Bronchial epithelial cell (primary cell): ENCODE results near the gene LEMD1. TPM values are rescaled to one million over a fixed set of nuclear protein-coding genes. Genes with fewer than 3 reads are reported as not detected.
A peak's percentile ranks its signal among the peaks of the same experiment; 100 is the strongest.
"Not testable (repeated sequence)": the region's sequence is repeated elsewhere in the genome, so short reads cannot be mapped to it uniquely, and the experiment has no call there.

Experiments
- DNase-seq: peaks from one replicate; pipeline ENCODE4 v3.0.0-alpha.2; 2010; ENCODE audit warnings: low read depth
- FAIRE-seq: peaks from 2 replicates; lab custom pipeline; 2011; peaks lifted over from hg19 to GRCh38; lab: Jason Lieb, UNC
- H3K27me3 ChIP-seq: 2 replicates; pipeline ENCODE4 v1.5.1; 2011; ENCODE audit warnings: low read length; ENCODE audit not compliant: control insufficient read depth, insufficient read depth
- H3K36me3 ChIP-seq: 2 replicates; pipeline ENCODE4 v1.5.1; 2011; ENCODE audit warnings: low read length; ENCODE audit not compliant: control insufficient read depth, insufficient read depth
- H3K4me3 ChIP-seq: 2 replicates; pipeline ENCODE4 v1.5.1; 2011; ENCODE audit warnings: mild to moderate bottlenecking, low read depth, low read length, control low read depth
- total RNA-seq: library from RNA; depleted of rRNA; stranded (reverse); fragments of >200 nt; gene quantifications from 2 replicates; pipeline ENCODE4 v1.2.1, GENCODE V29; 2014
- TF ChIP-seq, protein P1 (sequence below): IDR thresholded peaks from 2 replicates; pipeline ENCODE4 v1.5.1; 2011; ENCODE audit warnings: mild to moderate bottlenecking, moderate library complexity, low read length, control low read depth, inconsistent platforms; ENCODE audit not compliant: insufficient read depth, severe bottlenecking

The LEMD1 gene
- total RNA-seq, 1 donor from 2014 or later: 2.1 TPM

DNA sequence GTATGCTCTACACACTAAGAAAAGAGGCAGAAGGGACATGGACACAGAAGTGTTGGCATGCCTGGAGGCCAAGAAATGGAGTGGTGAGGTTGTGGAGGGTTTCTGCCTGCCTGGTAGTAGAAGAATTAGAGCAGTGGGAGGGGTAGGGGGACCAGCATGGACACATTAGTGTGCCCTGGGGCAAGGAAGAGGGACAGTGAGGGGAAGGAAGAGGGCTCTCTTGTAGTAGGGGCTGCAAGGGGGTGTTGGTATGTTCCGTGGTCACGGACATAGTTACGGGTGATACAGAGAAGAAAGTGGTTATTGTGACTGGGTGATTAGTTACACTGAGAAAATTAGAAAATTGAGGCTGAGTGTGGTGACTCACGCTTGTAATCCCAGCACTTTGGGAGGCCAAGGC lies 23.3 kb downstream of the LEMD1 start:
- FAIRE-seq (no peak), DNase-seq (no peak)
- TF ChIP-seq, protein P1, sequence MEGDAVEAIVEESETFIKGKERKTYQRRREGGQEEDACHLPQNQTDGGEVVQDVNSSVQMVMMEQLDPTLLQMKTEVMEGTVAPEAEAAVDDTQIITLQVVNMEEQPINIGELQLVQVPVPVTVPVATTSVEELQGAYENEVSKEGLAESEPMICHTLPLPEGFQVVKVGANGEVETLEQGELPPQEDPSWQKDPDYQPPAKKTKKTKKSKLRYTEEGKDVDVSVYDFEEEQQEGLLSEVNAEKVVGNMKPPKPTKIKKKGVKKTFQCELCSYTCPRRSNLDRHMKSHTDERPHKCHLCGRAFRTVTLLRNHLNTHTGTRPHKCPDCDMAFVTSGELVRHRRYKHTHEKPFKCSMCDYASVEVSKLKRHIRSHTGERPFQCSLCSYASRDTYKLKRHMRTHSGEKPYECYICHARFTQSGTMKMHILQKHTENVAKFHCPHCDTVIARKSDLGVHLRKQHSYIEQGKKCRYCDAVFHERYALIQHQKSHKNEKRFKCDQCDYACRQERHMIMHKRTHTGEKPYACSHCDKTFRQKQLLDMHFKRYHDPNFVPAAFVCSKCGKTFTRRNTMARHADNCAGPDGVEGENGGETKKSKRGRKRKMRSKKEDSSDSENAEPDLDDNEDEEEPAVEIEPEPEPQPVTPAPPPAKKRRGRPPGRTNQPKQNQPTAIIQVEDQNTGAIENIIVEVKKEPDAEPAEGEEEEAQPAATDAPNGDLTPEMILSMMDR: no peak
- Histone ChIP-seq H3K4me3 (no peak overlapping the region), H3K36me3 (no peaks in the 10 kb centered on the region), H3K27me3 (no peaks in the 10 kb centered on the region)

DNA sequence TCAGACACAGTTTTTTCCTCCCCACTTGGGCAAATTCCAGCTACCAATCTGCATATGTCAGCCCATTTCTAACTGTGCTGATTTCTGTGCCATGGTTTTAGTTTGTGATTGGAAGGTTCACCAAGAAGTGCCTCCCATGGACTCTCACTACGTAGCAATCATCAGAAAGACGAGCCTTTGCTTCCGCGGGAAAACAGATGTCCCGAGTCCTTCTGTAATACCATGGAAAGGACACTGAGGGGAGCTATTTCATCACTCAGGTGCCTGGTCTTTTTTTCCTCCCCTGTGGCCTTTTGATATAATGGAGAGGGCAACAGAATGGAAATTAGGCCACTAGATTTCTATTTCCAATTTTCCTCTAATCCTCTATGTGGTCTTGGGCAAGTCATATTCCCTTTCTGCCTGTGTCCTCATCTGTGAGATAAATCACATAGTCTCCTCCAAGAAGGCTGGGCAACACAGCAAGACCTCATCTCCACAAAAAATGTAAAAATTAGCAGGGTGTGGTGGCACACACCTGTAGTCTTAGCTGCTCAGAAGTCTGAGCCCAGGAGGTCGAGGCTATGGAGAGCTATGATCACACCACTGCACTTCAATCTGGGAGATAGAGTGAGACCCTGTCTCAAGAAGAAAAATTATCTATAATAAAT lies 24.8 kb downstream of the LEMD1 start:
- no peaks in the 10 kb centered on the region for H3K36me3 ChIP-seq
- TF ChIP-seq, protein P1: peak; percentile 79
- FAIRE-seq: no peak
- H3K27me3 ChIP-seq: no peaks in the 10 kb centered on the region
- DNase-seq: peak; percentile 56
- H3K4me3 ChIP-seq: no peak overlapping the region

DNA sequence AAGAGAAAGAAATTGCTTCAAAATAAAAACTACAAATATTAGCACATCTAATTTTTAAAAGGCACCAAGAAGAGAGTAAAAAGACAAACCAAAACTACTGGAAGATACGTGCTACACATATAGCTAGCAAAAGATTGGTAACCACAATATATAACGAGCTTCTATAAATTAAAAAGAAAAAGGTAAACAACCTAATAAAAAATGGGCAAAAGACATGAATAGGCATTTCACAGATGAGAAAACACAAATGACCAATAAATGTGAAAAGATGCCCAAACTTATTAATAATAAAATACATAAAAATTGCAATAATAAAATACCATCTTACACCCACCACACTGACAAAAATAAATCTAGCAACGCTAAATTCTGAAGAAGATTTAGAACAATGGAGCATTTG lies 26.2 kb downstream of the LEMD1 start:
- FAIRE-seq (no peak), DNase-seq (no peak)
- no peaks in the 10 kb centered on the region for H3K27me3 ChIP-seq
- H3K4me3 ChIP-seq: no peak overlapping the region
- TF ChIP-seq, protein P1: no peak
- no peaks in the 10 kb centered on the region for H3K36me3 ChIP-seq

DNA sequence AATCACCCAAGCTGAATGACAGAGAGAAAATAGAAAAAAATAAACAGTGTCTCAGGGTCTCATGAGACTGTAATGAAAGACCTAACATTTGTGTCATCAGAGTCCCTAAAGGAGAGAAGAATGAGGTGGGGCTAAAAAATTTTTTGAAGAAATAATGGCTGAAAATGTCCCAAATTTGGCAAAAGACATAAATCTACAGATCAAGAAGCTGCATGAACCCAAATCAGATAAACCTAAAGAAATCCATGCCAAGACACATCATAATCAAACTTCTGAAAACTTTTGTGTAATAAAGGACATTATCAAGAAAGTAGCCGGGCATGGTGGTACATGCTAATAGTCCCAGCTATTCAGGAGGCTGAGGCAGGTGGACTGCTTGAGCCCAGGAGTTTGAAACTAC lies 29.2 kb downstream of the LEMD1 start:
- no peak overlapping the region for H3K4me3 ChIP-seq
- no peak for FAIRE-seq

DNA sequence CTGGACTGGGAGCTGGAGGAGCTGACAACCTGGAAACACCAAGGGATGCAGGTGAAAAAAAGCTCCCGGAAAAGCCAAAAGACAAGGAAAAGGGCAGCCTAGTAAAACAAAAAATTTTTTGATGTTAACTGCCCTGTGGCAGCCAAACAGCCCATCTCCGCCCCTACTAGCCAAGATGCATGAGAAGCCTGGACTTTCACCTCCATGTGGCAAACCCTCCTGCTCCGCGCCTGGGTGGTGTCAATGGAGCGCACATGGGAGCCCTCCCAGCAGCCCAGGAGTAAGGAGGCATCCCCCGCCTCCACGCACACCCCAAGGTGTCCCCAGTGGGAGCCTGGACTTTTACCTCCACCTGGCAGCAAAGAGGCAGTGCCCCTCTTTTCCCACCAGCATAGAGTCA lies 30.5 kb downstream of the LEMD1 start:
- FAIRE-seq: no peak
- Histone ChIP-seq H3K27me3 (no peaks in the 10 kb centered on the region), H3K4me3 (no peak overlapping the region), H3K36me3 (no peaks in the 10 kb centered on the region)
- TF ChIP-seq, protein P1: no peak
- DNase-seq: no peak

More for the DNA sequence above, 29.2 kb downstream of the LEMD1 start:
- Histone ChIP-seq H3K36me3 (no peaks in the 10 kb centered on the region), H3K27me3 (no peaks in the 10 kb centered on the region)
- TF ChIP-seq, protein P1: no peak
- no peak for DNase-seq

DNA sequence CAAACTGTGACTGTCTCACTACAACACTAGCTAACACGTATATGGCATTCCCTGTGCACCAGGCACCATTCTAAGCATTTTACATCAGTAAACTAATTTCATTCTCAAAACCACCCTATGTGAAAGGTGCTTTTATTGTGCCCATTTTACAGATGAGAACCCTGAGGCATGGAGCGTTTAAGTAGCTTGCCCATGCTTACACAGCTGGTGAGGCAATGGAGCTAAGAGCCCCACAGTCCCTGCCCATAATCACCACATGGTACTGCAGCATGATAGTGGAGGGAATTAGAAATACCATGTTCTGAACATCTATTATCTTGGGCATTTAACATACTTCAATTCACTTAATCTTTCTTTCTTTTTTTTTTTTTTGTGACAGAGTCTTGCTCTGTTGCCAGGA lies 34.0 kb downstream of the LEMD1 start:
- H3K27me3 ChIP-seq: no peaks in the 10 kb centered on the region
- H3K36me3 ChIP-seq: no peaks in the 10 kb centered on the region
- DNase-seq (no peak), FAIRE-seq (no peak)
- TF ChIP-seq, protein P1: no peak
- no peak overlapping the region for H3K4me3 ChIP-seq

DNA sequence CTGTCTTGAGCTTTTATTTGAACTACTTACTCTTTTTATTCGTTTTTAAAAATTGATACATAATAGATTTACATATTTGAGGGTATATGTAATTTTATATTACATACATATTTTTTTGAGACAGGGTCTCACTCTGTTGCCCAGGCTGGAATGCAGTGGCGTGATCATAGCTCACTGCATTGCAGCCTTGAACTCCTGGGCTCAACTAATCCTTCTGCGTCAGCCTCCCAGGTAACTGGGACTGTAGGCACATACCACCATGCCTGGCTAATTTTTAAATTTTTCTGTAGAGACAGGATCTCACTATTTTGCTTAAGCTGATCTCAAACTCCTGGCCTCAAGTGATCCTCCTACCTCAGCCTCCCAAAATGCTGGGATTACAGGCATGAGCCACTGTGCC lies 38.9 kb downstream of the LEMD1 start:
- H3K27me3 ChIP-seq, H3K36me3 ChIP-seq, FAIRE-seq, DNase-seq, H3K4me3 ChIP-seq: not testable (repeated sequence)
